HG03558 (cell line): ENCODE data around the gene DPYD.

Experiments used
- ATAC-seq: cut with Tn5 transposase; IDR thresholded peaks from one replicate; pipeline ENCODE4 v1.9.1; 2021; ENCODE audit warnings: moderate number of reproducible peaks; ENCODE audit not compliant: unreplicated experiment; ENCODE audit errors: extremely low read depth

The DPYD gene

DNA sequence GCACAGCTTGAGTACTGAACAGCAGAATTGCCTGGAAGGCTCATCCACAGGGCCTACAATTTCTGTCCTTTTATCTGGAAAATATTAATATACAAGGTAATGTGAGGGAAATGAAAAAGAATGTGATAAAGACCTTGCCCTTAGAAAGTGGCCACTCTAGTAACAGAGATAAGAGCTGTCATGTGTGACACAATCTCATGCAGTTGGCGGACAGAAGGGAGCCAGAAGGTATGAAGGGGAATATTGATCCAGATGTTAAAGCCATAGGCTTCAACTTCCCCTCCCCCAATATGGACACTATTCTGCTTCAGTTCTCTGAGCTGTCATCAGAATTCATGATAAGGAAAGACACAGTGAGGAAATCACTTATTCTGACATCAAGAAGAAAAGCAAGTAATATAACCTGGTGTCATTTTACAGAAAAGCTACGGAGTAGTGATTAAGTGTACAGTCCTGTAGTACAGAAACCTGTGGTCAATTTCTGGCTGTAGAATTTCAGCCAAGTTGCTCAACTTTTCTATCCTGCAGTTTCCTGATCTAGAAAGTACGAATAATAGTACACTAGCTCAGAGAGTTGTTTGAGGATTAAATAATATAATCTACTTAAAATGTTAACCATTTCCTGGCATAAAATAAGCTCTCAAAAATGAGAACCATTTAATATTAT lies 572.1 kb downstream of the DPYD start:
- ATAC-seq, result no peak

DNA sequence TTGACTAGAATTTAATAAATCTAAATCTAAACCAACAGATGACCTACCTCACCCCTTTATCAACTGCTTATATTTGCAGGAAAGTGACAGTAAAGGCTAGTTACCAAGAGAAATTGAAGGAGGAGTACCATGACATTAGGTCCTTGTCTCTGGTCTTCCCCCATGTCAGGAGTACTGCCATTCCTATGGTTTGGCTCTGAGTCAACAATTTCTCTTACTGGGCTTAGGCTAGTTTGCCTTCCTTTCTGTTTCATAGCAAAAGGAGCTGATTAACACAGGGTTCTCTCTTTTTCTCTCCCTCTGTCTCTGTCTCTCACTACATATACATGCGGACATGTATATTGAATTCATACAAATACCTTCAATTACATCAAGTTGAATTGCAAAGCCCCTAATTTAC lies 579.9 kb downstream of the DPYD start:
- no peak for ATAC-seq

DNA sequence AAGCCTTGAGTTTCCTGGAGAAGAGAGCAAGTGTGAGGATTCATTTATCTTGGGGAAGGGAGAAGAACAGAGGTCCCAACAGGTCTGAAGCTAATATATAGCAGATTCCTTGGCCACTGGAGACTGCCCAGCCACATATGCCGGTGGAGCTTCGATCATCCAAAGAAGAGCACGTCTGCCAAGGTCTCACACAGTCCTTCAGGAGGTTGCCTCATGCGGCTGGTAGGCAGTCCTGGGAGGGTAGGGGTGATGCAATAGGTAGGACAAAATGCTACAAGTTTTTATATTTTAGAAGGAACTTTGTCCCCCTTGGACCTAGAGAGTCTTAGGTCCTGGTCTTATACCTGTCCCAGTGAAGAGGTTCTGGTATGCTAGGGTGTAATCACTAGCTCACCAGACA lies 582.5 kb downstream of the DPYD start:
- no peak for ATAC-seq

DNA sequence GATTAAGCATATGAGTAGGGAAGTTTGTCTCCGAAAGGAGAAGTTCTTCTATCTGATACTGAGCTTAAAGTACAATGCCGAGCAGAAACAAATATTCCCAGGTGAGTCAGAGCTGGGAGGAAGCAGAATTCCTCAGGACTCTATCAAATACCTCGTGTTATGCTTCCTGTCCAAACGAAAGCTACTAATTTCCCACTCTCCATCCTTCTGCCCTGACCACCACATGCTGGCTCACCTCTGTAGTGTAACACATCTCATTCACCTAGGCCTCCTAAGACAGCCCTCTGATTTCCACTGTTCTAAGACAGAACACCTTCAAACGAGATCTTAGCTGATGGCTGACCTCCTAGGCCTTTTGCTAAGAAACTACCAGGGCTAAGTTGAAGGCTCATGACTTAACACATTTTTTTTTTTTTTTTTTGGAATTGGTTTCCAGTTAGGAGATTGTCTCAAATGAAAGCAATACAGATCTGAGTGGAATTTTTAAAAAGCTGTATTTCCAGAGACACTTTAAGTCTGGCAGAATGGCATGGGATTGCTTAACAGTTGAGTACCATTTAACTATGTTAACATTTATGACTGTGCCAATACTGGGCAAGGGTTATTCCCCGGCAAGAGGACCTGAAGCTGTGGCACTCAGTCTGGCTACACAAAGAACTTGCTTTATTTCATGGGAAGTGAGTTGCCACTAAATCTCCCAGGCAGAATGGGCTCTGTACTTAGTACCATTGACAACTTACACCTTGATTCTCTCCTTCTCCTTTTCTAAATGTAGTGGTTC lies 583.4 kb downstream of the DPYD start:
- ATAC-seq, result no peak

DNA sequence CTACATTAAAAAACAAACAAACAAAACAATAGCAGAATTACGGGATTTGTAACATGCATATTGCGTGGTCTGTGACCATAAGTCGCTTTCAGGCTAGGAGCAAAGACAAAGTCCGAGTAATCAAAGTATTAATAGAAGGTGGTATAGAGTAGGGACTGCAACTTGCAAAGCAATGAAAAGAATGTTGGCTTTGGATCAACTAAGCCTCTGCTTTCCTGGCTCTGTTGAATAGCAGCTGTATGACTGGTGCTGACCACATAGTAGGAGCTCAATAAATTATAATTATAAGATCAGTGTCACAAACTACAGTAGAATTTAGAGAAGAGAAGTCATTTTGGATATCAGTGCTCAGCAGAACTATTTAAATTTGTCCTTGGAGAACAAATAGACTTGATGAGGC lies 586.4 kb downstream of the DPYD start:
- no peak for ATAC-seq

DNA sequence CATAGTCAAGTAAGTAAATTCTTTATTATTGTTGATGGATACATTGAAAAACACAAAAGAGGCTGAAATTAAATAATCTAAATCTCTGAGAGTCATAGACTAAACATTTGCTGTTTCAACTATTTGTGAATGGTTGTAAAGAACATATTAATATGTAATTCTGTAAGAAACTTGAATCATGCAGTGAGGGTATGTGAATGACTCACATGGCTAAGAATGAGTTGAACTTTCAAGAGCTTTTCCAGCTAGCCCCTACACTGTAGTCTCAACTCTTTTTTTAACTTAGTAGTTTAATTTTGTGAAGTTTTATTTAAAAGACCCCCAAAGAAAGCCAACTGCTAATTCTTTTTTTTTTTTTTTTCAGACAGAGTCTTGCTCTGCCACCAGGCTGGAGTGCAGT lies 588.1 kb downstream of the DPYD start:
- ATAC-seq, result no peak

DNA sequence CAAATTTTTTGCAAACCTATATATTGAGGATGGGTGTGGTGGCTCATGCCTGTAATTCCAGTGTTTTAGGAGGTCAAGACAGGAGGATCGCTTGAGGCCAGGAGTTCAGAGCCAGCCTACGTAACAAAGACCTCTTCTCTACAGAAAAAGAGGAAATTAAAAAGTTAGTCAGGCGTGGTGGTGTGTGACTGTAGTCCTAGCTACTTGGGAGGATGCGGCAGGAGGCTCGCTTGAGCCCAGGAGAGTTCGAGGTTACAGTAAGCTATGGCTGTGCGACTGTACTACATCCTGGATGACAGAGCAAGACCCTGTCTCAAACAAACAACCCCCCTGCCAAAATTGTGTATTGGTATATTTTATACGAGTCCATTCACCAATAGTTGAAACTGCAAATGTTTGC lies 589.7 kb downstream of the DPYD start:
- no peak for ATAC-seq

DNA sequence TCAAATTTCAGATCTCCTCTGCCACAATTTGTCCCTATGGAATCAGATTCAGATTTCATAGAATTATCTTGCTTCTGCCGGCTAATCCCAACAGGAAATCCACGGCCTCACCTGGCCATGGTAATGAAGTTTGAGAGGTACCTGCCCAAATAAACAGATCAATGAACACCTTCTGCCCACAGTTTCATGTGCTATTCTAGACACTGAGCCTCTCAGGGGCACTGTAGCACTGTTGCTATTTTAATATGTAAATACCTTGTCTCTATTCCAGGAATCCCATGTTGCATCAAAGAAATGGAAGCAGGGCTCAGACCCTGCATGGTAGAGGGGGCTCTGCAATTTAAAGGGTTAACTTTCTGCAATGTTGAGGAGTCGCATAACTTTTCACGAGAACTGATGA lies 606.1 kb downstream of the DPYD start:
- ATAC-seq, result no peak

DNA sequence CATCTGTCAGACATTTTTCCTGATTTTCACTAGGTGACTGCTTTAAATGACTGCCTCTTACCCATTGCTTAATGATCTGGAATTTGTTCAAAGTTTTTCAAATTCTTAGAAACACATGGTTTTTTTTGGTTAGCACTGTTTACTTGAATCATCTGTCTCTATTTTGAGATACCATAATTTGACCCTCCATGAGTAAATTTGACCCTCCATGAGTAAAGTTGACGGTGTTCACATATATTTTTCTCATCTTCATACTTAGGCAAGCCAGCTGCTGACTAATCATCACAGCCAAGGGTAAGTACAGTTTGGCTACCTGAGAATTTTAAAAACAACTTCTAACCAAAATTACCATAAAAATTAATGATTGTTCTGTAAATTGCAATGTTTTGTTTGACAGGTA lies 612.7 kb downstream of the DPYD start:
- ATAC-seq, result no peak

DNA sequence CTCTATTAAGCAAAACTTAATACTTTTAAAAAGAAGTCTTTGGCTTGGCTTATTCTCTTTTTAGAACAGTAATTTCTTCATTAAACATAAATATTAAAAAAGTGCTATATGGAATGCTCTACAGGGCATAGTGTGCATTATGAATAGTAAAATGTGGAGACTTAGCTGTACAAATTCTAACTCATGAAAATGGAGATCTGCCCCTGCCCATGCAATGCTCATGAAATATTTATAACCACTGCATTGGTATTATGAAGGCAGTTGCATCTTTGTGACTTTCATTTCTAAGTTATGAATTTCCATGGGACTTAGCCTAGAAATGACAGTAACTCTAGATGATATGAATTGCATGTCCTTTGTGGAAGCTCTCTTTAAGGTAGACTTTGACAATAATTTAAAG lies 613.3 kb downstream of the DPYD start:
- no peak for ATAC-seq

DNA sequence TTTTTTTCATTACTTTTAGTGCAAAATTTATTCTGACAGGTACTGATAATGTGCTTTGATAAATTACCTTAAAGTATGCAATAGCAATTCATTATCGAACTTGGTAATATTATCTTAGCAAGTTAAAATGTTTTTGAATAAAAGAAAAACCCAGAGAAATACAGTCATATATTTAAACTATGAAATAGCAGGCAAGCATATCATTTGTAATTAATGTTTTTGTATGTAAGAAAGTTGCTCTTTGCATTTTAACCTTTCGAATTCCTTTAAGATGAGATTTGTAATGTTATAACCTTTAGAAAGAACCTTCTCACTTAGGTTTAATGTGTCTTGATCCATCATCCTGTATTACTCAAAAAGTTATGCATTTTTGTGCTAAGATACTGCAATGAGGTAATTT lies 613.7 kb downstream of the DPYD start:
- no peak for ATAC-seq

DNA sequence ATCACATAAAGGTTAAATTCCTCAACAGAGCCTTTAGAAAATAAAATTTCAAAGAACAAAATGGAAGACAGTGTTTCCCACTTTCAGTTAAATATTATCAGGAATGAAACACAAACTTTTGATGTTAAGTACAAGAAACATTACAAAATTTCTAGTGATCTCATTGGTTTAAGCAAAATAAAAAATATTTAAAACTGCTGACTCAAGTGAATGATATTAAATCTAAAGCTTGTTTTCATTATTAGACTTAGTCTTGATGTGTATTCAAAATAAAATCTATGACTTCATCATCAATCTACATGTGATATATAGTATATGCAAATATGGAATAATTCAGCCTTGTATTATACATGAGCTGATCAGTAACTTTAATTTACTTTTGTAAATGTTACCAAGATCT lies 614.3 kb downstream of the DPYD start:
- ATAC-seq, result no peak

DNA sequence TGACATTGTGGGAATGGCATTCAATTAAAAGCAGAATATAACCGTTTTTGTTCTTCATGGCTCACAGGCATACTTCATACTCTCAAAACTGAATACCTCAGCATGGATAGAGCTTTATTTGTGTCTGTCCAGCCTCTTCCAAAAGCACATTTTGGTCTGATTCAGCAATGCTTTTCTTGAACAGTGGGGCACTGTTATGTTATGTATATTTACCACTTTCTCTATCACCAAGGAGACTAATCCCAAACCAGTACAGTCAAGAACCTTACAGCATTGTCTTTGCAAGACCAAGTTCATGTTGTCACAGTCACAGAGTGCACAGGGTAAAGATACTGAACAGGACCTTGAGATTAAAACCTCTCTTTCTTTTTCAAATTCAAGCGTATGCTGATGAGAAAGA lies 616.5 kb downstream of the DPYD start:
- no peak for ATAC-seq

DNA sequence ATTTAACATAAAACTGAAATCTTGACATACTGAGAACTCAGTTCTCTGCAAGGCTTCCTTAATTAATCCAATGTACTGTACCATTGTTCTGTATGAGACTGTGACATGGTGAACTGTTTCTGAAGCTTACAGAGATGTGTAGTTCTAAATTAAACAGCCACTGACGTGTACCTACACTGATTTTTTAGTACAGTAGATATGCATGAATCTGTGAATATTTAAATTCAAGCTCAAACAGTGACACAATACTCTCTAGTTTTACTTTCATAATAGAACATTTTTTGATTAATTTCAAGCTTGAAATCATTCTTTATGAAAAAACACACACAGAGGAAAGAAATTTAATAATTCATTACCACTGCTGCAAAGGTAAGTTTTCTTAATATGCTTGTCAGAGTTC lies 621.9 kb downstream of the DPYD start:
- ATAC-seq, result no peak

DNA sequence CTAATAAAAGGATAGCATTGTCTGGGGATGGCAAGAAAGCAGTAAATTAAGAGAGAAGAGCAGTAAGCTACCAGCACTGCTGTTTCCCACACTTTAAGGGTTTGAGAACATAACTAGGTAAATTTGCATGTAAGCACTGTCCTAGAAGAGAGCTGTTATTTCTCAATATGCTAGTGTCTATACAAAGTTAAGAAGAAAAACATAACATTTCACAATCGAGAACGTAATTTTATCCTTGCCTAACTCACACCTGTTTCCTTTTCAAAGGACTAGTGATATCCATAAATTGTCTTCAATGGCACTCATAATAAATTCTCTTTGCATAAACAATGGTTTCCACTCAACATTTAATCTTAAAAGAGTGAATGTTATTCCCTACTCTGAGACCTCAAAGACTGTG lies 623.2 kb downstream of the DPYD start:
- no peak for ATAC-seq

DNA sequence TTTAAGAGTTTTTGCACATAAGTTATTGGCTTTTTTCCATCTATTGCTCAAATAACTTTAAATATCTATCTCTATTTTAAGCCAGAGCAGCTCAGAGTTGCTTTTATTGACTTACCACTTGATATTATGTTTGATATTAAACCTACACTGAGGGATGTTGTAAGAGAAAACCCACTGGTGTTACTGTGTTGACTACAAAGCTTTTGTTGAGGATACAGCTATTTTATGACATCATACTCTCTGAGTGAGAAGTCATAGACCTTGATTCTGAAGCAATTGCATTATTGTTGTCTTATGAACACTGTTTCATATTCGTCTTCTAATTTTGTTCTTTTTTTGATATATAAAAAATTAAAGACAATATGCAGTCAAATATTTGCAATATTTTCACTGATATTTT lies 638.9 kb downstream of the DPYD start:
- ATAC-seq, result no peak

DNA sequence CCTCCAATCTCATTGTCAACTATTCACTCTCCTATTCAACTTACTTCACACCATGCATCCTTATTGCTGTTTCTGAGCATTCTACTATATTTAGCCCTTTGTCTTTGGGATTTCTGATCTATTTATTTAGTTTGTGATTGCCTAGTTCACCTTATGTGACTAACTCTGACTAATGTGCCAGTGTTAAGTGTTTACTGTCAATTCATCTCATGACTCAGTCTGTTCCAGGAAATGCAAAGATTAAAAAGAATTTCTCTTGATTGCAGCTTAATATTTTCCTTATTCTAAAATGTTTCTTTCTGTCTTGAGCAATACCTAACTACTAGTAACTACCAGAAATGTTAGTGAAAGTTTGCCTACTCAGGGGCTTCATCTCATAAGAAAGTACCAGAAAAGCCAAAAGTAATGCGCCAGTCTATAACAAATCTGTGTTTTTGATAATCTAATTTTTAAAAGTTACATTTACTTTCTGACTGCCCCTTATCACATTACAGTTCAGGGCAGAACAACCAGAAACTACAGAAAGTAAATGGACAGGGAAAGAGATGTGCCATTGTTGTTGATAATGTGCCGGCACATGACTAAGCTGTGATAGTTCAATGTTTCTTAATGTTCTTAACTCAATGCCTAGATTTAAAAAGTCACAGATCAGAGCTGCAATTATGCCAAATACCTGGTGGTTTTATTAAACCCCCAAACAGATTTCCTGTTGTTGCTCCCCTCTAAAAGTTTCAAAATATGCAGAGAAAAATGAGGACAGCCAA lies 642.8 kb downstream of the DPYD start:
- ATAC-seq, result no peak

DNA sequence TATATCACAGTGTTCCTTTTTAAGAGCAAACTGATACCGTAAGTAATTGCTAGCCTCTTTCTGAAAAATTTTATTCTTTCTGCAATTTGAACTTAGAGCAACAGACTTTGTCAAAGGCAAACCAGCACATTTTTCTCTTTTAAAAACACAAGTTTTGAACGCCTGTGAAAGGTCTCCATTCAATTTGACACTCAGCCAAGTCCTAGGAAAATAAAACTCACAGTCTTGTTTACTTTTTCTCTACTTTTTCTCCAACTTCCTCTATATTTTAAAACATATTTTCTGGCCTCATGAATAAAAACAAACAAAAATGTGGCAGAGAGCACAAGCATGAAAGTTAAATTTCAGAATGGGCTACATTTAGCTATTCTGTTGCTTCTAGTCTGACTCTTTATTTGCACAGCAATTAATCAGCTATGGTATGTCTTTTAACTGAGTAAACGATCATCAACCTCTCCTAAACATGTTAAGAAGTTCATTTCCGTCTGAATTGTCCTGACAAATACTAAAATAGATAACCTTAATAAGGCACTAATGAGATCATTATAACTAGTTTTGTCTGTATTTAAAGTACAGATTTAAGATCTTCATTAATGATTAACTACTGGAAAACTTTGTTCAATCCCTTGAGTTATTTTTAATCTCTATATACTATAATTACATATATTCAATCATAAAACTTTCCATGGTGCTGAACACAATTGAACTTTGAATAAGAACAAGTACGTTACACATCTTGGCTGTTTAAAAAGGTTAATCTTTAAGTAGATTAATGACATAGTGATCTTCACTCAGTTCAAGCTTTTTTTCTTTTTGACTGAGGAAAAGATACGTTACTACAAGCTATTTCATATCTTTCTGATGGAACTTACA lies 648.7 kb downstream of the DPYD start:
- ATAC-seq, result no peak

DNA sequence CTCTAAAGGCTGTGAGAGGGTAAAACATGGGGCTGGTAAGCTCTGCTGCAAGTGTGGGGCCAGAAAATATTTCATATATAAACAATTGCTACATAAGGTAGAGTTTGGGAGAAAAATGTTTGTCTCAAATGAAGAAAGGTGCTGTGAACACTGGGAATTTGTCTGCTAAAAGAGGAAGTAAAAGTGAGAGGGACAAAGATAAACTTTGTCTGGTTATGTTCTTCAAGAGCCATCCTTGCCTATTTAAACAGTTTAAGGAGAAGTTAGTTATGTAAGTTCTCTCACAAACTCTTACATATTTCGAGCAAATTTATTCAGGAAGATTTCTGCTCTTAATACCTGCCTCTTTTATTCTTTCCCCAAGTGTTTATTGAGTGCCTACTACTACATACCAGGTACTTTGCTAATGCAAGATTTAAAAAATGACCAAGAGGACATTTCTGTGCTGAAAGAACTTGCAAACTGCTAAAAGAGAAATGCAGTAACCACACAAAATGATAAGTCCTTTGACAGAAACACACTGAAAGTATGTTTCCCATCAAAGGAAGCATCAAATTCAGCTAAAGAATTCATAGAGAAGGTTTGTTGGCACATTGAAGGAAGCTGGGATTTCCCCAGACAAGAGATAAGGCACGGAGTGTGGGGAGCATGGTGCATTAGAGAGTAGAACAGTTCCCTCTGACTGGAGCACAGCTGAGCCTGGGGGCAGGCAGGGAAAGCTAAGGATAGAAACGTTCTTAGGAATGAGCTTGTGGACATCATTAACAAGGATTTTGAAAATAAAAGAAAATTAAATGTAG lies 650.1 kb downstream of the DPYD start:
- ATAC-seq, result no peak

DNA sequence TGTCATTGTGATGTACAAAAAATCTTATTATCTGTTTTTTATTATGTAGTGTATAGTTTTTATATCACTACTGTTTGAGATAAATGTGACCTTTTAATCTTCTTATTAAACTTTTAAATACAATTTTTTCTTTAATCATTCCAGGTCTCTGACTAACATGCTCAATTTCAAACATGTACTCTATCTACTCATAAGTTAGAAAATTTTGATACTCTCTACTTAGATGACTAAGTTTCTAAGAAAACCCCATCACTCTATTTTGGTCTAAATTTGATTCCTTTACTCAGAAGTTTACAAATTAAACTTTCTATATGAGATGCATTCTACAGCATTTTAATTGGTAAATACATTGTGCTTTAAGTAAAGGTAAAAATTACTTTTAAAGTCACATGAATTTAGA lies 655.2 kb downstream of the DPYD start:
- ATAC-seq, result no peak
